T follicular helper cell (primary cell): ENCODE results near the gene COPZ2.
"Not testable (repeated sequence)": the region's sequence is repeated elsewhere in the genome, so short reads cannot be mapped to it uniquely, and the experiment has no call there.

ENCODE experiments used
- DNase-seq: peaks from one replicate; pipeline ENCODE4 v3.0.0-alpha.2; 2020; ENCODE audit warnings: low read depth

The COPZ2 gene

DNA sequence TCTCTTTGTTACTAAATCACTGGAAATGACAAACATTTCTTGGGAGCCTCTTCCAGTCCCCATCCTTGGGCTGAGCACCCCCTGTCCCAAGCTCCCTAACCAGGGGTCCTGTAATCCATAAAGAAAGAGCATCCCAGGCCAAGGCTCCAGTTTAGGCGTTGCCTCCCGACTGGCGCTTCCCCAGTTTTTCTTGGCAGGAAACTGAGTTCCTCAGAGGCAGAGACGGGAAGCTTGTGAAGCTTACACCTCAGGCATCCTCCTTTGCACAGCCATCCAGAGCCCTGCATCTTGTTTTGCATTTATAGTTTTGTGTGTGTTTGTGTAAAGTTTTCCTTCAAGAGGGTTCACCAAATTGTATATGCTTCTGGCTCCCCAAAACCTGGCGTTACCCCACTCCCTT is 7.1 kb downstream of the COPZ2 start:
- no peak for DNase-seq

GRCh38 chr17:48028736-48029135 is 8.9 kb downstream of the COPZ2 start:
- no peak for DNase-seq

DNA sequence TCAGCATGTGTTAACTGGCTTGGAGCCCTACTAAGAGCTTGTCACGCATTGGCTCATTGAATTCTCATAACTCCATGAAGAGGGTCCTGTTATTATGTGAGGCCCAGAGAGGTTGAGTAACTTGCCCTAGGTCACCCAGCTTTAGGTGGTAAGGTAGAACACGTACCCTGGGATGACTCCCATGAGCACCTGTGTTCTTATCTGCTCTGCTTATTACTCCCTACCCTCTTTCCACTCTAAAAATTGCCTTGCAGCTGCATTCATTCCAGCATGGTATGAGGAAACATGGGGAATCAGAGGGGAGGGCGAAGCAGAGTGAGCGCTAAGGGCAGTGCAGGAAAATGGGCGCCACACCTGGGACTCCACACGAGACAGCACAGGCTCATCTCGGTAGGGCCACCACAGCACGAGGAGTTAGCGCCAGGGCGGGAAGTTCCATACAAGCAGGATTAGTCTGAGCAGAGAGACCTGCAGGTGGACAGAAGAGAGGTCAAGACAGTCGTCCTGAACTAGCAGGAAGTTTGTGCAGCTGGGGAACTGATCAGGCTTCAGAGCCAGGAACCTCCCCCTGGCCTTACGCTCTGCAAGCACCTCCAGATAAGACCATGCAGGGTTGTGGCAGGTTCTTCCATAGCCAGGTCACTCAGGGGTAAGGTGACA is 10.1 kb downstream of the COPZ2 start:
- DNase-seq = no peak

- peak; percentile 56 for DNase-seq
These were observed 10.9 kb downstream of the COPZ2 start for GRCh38 chr17:48026502-48027321.

DNA sequence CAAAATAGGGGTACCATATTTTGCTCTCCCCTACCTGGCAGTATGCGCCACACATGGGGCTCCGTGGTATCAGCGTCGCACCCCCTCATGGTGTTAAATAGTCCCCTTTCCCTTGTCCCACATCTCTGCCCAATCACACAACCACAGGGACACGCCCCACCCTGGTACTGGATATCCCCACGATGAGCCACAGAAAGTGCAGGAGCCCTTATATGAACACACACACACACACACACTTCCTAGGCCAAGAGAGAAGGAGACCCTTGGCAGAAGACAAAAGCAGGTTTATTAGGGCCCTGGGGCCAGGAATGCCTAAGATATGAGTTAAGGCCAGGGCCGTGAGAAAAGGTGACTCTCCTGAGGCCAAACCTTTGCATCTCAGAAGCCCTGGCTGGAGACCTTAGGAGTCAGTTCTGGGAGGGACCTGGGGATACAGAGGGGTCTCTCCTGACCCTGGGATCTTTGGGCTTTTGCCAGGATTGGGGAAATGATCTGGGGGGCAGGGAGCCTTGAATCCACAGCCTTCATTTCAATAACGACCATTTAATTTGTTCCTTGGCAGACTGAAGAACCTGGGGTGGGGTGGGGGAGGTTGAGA is 11.6 kb downstream of the COPZ2 start:
- DNase-seq = no peak

GRCh38 chr17:48025040-48025903 is 12.3 kb downstream of the COPZ2 start:
- DNase-seq = peak; percentile 96

DNA sequence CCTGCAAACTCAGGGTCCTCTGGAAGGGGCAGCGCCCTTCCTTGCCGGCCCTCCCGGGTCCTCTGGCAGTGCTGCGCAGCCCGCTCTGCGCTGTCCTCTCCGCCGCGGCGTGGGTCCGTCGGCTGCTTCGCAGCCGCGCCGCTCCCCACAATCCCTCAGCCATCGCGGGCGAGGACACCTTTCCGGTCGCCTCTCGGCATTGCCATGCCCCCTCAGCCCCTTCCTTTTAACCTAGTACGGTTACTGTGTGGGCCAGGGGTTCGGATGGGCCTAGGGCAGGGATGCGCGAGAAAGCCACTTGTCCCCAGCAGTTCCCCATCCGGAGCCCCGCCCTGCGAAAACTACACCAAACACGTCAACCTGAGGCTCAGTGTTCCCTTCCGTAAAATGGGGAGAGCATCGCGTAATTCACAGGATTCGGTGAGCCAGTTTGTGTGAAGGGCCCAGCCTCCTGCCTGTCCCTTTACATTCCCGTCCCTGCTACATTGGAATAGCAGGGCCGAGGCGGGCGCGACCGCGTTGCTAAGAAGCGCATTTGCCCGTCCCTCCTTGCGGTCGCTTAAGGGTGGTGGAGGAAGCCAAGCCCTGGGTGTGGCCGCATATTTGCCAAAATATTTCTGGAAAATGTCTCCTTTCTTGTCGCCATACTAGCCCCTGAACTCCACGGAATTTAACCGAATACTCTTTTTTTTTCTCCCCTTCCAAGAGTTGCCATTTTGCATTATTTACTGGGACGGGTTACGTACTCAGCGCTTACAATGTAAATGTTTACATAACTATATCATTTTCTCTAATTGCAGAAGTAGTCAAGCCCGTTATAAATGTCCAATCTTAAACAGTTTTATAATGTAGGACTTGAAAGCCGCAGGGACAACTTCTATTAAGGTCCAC is 13.2 kb downstream of the COPZ2 start:
- no peak for DNase-seq

- DNase-seq = no peak
These were observed 14.0 kb downstream of the COPZ2 start for GRCh38 chr17:48023400-48024148.

DNA sequence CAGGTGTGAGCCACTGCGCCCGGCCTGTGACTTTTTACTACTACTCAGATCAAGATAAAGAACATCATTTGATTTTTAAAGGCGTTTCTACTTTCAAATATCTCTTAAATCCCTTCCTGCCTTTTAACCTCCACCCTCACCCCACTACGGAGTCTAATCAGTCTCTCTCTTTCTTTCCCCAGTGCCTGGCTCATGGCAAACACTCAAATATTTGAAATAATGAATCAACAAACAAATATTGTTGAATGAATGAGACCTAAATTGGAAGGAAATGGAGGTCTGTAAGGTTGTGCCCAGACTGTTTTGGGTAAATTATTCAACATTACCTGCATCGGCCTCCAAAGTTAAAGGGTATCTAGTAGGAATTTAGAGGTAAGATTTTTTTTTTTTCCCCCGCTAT is 14.7 kb downstream of the COPZ2 start:
- DNase-seq = no peak

GRCh38 chr17:48021934-48022333 is 15.7 kb downstream of the COPZ2 start:
- DNase-seq = no peak

GRCh38 chr17:48017817-48018158 is 19.8 kb downstream of the COPZ2 start:
- not testable (repeated sequence) for DNase-seq

GRCh38 chr17:48016112-48016511 is 21.5 kb downstream of the COPZ2 start:
- DNase-seq = no peak

- no peak for DNase-seq
These were observed 22.9 kb downstream of the COPZ2 start for GRCh38 chr17:48014595-48015111.

- no peak for DNase-seq
These were observed 23.6 kb downstream of the COPZ2 start for GRCh38 chr17:48013876-48014594.

DNA sequence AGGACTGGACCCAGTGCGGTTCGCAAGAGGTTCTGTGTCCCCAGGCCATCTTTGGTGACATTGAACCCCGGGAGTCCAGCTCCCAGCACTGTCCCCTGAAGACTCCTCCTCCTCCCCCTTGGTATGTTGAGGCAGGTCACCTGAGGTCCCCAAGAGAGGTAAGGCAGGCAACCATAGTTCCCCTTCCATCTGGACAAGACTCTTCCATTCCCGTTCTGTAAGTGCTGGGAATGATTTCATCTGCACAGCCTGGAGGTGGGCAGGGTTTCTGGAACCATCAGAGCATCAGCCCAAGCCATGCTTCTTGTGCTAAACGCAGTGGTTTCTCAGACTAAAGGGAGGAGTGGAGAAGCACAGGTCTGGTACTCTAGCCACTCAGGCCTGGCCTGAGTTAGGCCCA is 24.9 kb downstream of the COPZ2 start:
- no peak for DNase-seq

DNA sequence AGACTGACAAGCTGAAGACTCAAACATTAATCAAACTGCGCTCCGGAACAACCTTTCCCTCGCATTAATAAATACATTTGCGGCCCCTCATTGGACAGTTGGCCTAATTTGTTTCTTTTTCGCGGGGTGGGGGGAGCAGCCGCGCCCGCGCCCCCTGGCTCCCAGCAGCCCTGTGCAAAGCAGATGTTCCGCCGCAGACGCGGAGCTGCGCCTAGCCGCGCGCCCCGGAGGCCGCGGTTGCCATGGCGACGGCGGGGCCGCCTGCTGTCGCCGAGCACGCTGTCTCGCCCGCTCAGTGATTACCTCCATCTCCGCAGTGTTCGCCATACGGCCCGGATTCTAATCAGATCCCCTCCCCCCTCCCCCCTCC is 25.5 kb downstream of the COPZ2 start:
- DNase-seq = peak; percentile 56

DNA sequence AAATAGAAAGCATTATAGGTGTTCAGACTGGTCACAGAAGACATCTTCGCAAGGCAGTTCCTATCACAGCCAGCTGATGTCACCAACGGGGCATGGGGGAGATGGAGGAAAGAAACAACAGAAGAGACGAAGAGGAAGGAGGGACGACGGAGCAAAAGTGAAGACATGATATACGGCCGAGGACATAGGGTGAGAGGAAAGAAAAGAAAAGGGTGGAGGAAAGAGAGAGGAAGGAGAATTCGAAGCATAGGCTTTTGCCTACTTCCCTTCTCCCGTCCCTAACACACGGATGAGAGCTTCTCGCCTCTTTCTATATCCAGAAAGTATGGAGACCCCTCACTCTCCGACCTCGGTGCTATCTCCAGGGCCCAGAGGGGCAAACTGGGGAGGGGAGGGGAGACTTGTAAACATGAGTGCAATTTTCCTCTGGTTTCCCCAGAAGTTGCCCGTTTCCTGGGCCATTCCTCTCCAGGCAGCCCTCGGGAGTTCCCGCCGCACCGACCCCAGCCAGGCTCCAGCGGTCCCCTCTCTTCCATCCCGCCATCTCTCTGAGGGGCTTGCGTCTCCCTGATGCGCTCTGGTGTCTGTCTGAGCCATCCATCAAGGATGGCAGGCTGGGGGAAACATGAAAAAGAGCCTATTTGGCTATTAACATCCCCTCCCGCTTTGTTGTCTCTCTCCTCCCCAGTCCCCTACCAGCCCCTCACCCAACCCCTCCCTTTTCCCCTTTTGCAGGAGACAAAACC is 26.0 kb downstream of the COPZ2 start:
- no peak for DNase-seq

DNA sequence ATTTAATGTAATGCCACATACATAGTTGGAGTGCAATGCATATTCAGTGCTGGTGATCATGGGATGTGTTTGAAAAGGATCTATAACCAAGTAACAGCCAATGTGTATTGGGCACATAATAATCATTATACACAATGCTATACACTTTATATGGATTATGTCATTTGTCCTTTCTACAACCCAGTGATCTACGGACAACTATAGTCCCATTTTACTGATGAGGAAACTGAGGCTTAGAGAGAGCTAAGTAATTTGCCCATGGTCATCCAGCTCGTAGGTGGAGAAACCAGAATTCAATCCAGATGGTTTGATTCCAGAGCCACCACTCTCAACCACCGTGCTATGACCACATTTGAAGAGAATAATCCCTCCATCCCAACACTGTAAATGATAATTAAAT is 27.4 kb downstream of the COPZ2 start:
- DNase-seq = no peak
